Tibial artery (tissue), 4 donors: ENCODE measurements around the gene KLHL20.
A peak's percentile ranks its signal among the peaks of the same experiment; 100 is the strongest.
"Not testable (repeated sequence)": the region's sequence is repeated elsewhere in the genome, so short reads cannot be mapped to it uniquely, and the experiment has no call there.

Experiments used
- DNase-seq, 2 donors: peaks; one replicate each; pipeline ENCODE4 v3.0.0-alpha.2; 2019
- H3K27ac ChIP-seq, 2 donors: fragments of 200-600 bp; sonication (generic) in 1 of 2; 1 replicate in 1 of 2; 2 replicates in 1 of 2; pipeline ENCODE4 v1.5.1; 2018 to 2019; ENCODE audit warnings: mild to moderate bottlenecking in 1 of 2
- H3K27me3 ChIP-seq, 2 donors: fragments of 200-600 bp; sonication (generic) in 1 of 2; one replicate each; pipeline versions ENCODE4 v1.5.1 to v1.6.0; 2016 to 2019
- H3K36me3 ChIP-seq, 3 donors: fragments of 200-600 bp; sonication (generic) in 2 of 3; one replicate each; pipeline ENCODE4 v1.5.1; 2016 to 2019; ENCODE audit warnings: mild to moderate bottlenecking in 2 of 3
- H3K4me1 ChIP-seq, 4 donors: fragments of 200-600 bp; sonication (generic) in 2 of 4; 1 replicate in 3 of 4; 2 replicates in 1 of 4; pipeline ENCODE4 v1.5.1; 2016 to 2019
- H3K4me3 ChIP-seq, 2 donors: fragments of 200-600 bp; sonication (generic) in 1 of 2; 1 replicate in 1 of 2; 2 replicates in 1 of 2; pipeline ENCODE4 v1.5.1; 2018 to 2019; ENCODE audit warnings: mild to moderate bottlenecking in 2 of 2
- H3K9me3 ChIP-seq, 3 donors: fragments of 200-600 bp; sonication (generic) in 1 of 3; one replicate each; pipeline ENCODE4 v1.5.1; 2016 to 2019
- CTCF ChIP-seq, 2 experiments: fragments of 200-600 bp in 1 of 2; fragments of 450-650 bp in 1 of 2; IDR thresholded peaks; one replicate each; pipeline ENCODE4 v1.5.1; 2017 to 2019; ENCODE audit warnings: antibody characterized with exemption in 2 of 2, mild to moderate bottlenecking in 1 of 2, moderate library complexity in 1 of 2
- intact Hi-C: fragments of 100-400 bp; cut with DNase I; formaldehyde crosslinking; loops from one replicate; pipeline ENCODE4 v1.15.0; 2023; ENCODE audit warnings: low total_unique reads

KLHL20 gene

GRCh38 chr1:173714441-173714758 is 381 bp upstream of the KLHL20 start:
- Histone ChIP-seq H3K27me3 (peaks cover 0 to 8% of the 10 kb centered on the region in 2 donors), H3K27ac (peak overlapping the region; percentile 93 to 95), H3K4me1 (peaks cover 0 to 23% (median 13%) of the 10 kb centered on the region in 4 donors), H3K4me3 (peak overlapping the region; percentile 84 to 96), H3K9me3 (no peaks in the 10 kb centered on the region), H3K36me3 (peaks cover 0 to 5% (median 0%) of the 10 kb centered on the region in 3 donors)
- DNase-seq, result no peak
- intact Hi-C loops, result loop anchor here (10.0 kb wide), 1 partner anchor 240 kb away; the partner anchor contains the start of gene PRDX6
- TF ChIP-seq CTCF (IDR thresholded peaks at IDR 0.05), result no peak

- Histone ChIP-seq H3K27ac (peak overlapping the region; percentile 93 to 95), H3K27me3 (peaks cover 0 to 5% of the 10 kb centered on the region in 2 donors), H3K9me3 (no peaks in the 10 kb centered on the region), H3K4me3 (peak overlapping the region; percentile 84 to 96), H3K4me1 (peaks cover 0 to 23% (median 13%) of the 10 kb centered on the region in 4 donors), H3K36me3 (peaks cover 0 to 5% (median 0%) of the 10 kb centered on the region in 3 donors)
- TF ChIP-seq CTCF (IDR thresholded peaks at IDR 0.05), result no peak
- DNase-seq, result no peak
- intact Hi-C loops, result loop anchor here (10.0 kb wide), 1 partner anchor 241 kb away; the partner anchor contains the start of gene PRDX6
Measured at GRCh38 chr1:173715538-173715844, 710 bp downstream of the KLHL20 start.

GRCh38 chr1:173717238-173717637 is 2.5 kb downstream of the KLHL20 start:
- no peaks in the 10 kb centered on the region for H3K9me3 ChIP-seq
- no peak for DNase-seq
- no peak overlapping the region for H3K27ac ChIP-seq
- no peak overlapping the region for H3K4me3 ChIP-seq
- TF ChIP-seq CTCF (IDR thresholded peaks at IDR 0.05), result no peak
- intact Hi-C loops, result loop anchor here (10.0 kb wide), 1 partner anchor 242 kb away; the partner anchor contains the start of gene PRDX6
- H3K27me3 ChIP-seq, result no peaks in the 10 kb centered on the region
- peaks cover 2 to 10% (median 10%) of the 10 kb centered on the region in 3 donors for H3K36me3 ChIP-seq
- peaks cover 0 to 23% (median 13%) of the 10 kb centered on the region in 4 donors for H3K4me1 ChIP-seq

GRCh38 chr1:173731331-173731730 is 16.6 kb downstream of the KLHL20 start:
- H3K27me3 ChIP-seq, H3K9me3 ChIP-seq, intact Hi-C loops, H3K27ac ChIP-seq, H3K4me1 ChIP-seq, DNase-seq, H3K4me3 ChIP-seq: not testable (repeated sequence)
- peaks cover 21 to 37% (median 33%) of the 10 kb centered on the region in 3 donors for H3K36me3 ChIP-seq

GRCh38 chr1:173733912-173734311 is 19.1 kb downstream of the KLHL20 start:
- no peak for TF ChIP-seq CTCF (IDR thresholded peaks at IDR 0.05)
- intact Hi-C loops, result no loop called here

GRCh38 chr1:173736104-173736503 is 21.3 kb downstream of the KLHL20 start:
- intact Hi-C loops, H3K4me3 ChIP-seq, DNase-seq, H3K4me1 ChIP-seq, H3K9me3 ChIP-seq, H3K27ac ChIP-seq, H3K27me3 ChIP-seq: not testable (repeated sequence)
- H3K36me3 ChIP-seq, result peaks cover 16 to 57% (median 33%) of the 10 kb centered on the region in 3 donors

More at GRCh38 chr1:173733912-173734311, 19.1 kb downstream of the KLHL20 start:
- no peak for DNase-seq
- H3K4me3 ChIP-seq, result no peak overlapping the region
- no peaks in the 10 kb centered on the region for H3K4me1 ChIP-seq
- H3K36me3 ChIP-seq, result peaks cover 16 to 52% (median 33%) of the 10 kb centered on the region in 3 donors
- H3K27ac ChIP-seq, result no peak overlapping the region
- no peaks in the 10 kb centered on the region for H3K27me3 ChIP-seq
- H3K9me3 ChIP-seq, result no peaks in the 10 kb centered on the region
